ENCODE measurements around the gene DNAJB11. TPM values are rescaled to one million over a fixed set of nuclear protein-coding genes. Genes with fewer than 3 reads are reported as not detected.
"Not testable (repeated sequence)": the region's sequence is repeated elsewhere in the genome, so short reads cannot be mapped to it uniquely, and the experiment has no call there.

Gene DNAJB11
- total and polyA plus RNA-seq, 10 donors = 27.5 to 98.2 (median 42.2) TPM

DNA sequence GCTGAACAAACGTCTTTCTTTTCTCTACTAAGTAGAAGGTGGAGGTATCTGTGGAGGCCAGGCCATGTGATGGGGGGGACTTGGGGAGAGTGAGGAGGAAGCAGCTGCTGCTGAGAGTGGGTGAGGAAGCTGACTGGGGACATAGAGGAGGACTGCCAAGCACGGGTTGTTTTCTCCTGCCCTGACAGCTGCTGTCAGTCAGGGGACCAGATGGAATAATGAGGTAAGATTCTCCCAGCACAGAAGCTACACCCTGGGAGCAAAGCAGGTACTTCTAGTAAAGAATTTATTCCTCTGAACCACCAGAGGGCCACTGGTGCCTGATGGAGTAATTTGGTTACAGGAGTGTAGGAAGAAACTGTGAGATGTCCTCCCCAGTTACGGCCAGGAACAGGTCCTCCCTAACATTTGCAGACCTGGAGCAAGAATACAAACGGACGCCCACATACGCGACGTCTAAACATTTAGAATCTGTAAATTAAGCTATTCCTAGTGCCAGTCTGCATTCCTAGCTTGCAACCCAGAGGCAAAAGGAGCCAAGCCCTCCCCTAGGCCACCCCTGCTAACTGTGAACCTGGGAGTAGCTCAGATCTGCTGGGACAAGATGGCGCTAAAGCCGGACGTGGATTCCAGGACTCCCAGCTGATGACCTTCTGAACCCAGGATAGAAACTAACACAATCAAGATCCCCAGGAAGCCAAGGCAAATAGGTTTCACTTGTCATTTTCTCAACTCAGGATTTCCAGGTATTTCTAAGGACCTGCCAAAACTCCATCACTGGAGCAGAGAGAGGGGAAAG is 41.1 kb upstream of the DNAJB11 start:
- WGBS, 5 donors = 60 to 75% (median 66%) methylated on average over 11 of the region's 11 CpGs
- Histone ChIP-seq H3K36me3 (no peaks in the 10 kb centered on the region), H3K4me3 (no peak overlapping the region), H3K4me1 (peaks cover 10 to 65% (median 34%) of the 10 kb centered on the region in 6 donors), H3K9me3 (no peaks in the 10 kb centered on the region), H3K27me3 (replicated peaks in 1 of 7) (peaks cover 0 to 11% (median 0%) of the 10 kb centered on the region in 7 donors), H3K27ac (peak overlapping the region in 1 of 8 donors; percentile 27)
- DNase-seq = no peak
- TF ChIP-seq POLR2A (IDR thresholded peaks at IDR 0.05) (no peak), POLR2AphosphoS5 (IDR thresholded peaks at IDR 0.05) (peak in 1 of 3 donors; percentile 36)
- TF ChIP-seq, protein P1, sequence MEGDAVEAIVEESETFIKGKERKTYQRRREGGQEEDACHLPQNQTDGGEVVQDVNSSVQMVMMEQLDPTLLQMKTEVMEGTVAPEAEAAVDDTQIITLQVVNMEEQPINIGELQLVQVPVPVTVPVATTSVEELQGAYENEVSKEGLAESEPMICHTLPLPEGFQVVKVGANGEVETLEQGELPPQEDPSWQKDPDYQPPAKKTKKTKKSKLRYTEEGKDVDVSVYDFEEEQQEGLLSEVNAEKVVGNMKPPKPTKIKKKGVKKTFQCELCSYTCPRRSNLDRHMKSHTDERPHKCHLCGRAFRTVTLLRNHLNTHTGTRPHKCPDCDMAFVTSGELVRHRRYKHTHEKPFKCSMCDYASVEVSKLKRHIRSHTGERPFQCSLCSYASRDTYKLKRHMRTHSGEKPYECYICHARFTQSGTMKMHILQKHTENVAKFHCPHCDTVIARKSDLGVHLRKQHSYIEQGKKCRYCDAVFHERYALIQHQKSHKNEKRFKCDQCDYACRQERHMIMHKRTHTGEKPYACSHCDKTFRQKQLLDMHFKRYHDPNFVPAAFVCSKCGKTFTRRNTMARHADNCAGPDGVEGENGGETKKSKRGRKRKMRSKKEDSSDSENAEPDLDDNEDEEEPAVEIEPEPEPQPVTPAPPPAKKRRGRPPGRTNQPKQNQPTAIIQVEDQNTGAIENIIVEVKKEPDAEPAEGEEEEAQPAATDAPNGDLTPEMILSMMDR (IDR thresholded peaks at IDR 0.05 in 8 of 11, conservative IDR thresholded peaks at IDR 0.05 in 3 of 11) = no peak
- intact Hi-C loops (cut with DNase I; ENCODE audit: low total_unique reads) = no loop called here

DNA sequence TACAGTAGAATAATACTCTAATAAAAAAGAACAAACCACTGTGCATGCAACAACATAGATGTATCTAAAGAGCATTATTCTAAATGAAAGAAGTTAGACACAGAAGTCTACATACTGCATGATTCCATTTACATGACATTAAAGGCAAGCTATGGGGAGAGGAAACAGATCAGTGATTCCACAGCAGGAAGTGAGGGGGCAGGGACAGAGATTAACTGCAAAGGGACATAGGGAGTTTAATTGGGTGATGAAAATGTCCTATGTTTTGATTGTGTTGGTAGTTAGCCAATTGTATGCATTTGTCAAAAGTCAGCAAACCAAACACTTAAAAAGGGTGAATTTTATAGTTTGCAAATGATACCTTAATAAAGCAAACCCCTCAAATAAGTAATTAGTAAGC is 40.1 kb upstream of the DNAJB11 start:
- no peaks in the 10 kb centered on the region for H3K36me3 ChIP-seq
- H3K27me3 ChIP-seq (replicated peaks in 1 of 7) = peaks cover 0 to 8% (median 0%) of the 10 kb centered on the region in 7 donors
- H3K4me3 ChIP-seq = no peak overlapping the region
- H3K4me1 ChIP-seq = peaks cover 11 to 72% (median 39%) of the 10 kb centered on the region in 6 donors
- TF ChIP-seq POLR2AphosphoS5 (IDR thresholded peaks at IDR 0.05) (no peak), POLR2A (IDR thresholded peaks at IDR 0.05) (no peak)
- TF ChIP-seq, protein P1 (IDR thresholded peaks at IDR 0.05 in 8 of 11, conservative IDR thresholded peaks at IDR 0.05 in 3 of 11) = no peak
- intact Hi-C loops (cut with DNase I; ENCODE audit: low total_unique reads) = no loop called here
- no peaks in the 10 kb centered on the region for H3K9me3 ChIP-seq
- DNase-seq = no peak
- no peak overlapping the region for H3K27ac ChIP-seq

DNA sequence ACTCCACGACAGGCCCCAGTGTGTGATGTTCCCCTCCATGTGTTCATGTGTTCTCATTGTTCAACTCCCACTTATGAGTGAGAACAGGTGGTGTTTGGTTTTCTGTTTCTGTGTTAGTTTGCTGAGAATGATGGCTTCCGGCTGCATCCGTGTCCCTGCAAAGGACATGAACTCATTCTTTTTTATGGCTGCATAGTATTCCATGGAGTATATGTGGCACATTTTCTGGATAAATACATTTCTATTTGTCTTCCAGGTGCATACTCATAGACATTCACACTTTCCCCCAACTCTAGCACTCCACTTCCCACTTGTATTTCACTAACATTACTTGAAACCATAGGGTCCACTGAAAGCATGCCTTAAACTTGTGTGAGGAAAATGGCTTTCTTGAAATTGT is 38.8 kb upstream of the DNAJB11 start:
- H3K4me3 ChIP-seq; DNase-seq; H3K9me3 ChIP-seq; intact Hi-C loops (cut with DNase I; ENCODE audit: low total_unique reads); H3K36me3 ChIP-seq; H3K27me3 ChIP-seq (replicated peaks in 1 of 7); H3K27ac ChIP-seq: not testable (repeated sequence)
- H3K4me1 ChIP-seq = peaks cover 11 to 59% (median 31%) of the 10 kb centered on the region in 6 donors
- 92 to 95% (median 94%) methylated on average over 3 of the region's 3 CpGs for WGBS, 5 donors

DNA sequence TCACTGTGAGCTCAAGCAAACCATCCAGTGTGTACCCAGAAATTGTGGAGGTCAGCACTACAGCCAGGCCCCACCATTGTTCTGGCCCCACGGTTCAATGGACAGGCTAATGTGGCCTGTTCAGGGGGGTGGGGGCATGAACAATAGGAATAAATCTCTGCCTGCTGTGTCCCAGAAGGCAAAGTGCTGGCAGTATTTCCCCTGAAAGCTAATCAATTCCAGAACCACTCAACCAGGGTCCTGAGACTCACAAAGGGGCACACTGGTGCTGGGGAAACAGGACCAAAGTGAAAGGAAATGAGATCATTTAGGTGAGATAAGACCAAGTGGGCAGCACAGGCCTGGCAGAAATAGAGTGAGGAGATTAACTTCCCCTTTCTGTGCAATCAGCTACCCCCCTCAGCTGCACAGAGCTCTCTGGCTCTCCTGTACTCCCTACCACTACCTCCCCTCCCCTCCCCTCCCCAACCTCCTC is 37.9 kb upstream of the DNAJB11 start:
- 9 to 29% (median 20%) methylated on average over 1 of the region's 1 CpG for WGBS, 5 donors
- intact Hi-C loops (cut with DNase I; ENCODE audit: low total_unique reads) = no loop called here

More for the DNA sequence above, 37.9 kb upstream of the DNAJB11 start:
- Histone ChIP-seq H3K36me3 (no peaks in the 10 kb centered on the region), H3K4me1 (peaks cover 11 to 56% (median 30%) of the 10 kb centered on the region in 6 donors), H3K27me3 (replicated peaks in 1 of 7) (no peaks in the 10 kb centered on the region), H3K9me3 (no peaks in the 10 kb centered on the region), H3K4me3 (no peak overlapping the region), H3K27ac (peak overlapping the region in 7 of 8 donors; percentile 23 to 78 (median 66))
- TF ChIP-seq POLR2AphosphoS5 (IDR thresholded peaks at IDR 0.05) (no peak), POLR2A (IDR thresholded peaks at IDR 0.05) (no peak)
- TF ChIP-seq, protein P1 (IDR thresholded peaks at IDR 0.05 in 8 of 11, conservative IDR thresholded peaks at IDR 0.05 in 3 of 11) = no peak
- DNase-seq = no peak

Data from spleen (tissue), 11 donors.